ENCODE measurements around the gene AMOTL2. TPM values are rescaled to one million over a fixed set of nuclear protein-coding genes. Genes with fewer than 3 reads are reported as not detected.

Gene AMOTL2
- total and polyA plus RNA-seq, 3 experiments from 2014 or later = 0.10 TPM; not detected in 2

- no peaks in the 10 kb centered on the region for H3K36me3 ChIP-seq (ENCODE audit: insufficient read depth, low read length)
- CTCF ChIA-PET = interaction anchor here (1.3 to 3.3 kb wide), 2 partner anchors 149 to 151 kb away, joined by 3 to 9 read pairs; no protein-coding TSS in a partner anchor
- Mint-ChIP-seq H3K9me3 (no peaks in the 10 kb centered on the region), H3K4me3 (peak overlapping the region; percentile 51 to 84 (median 77)), H3K27me3 (peaks cover 2 to 14% of the 10 kb centered on the region in 2 donors), H3K36me3 (no peaks in the 10 kb centered on the region), H3K4me1 (peaks cover 26 to 30% (median 26%) of the 10 kb centered on the region in 3 donors), H3K27ac (peak overlapping the region in 2 of 8 donors; percentile 39 to 63)
- no peak for DNase-seq
- POLR2A ChIA-PET = no interaction called here
- H3K4me3 ChIP-seq (ENCODE audit: low read length) = peak overlapping the region; percentile 44
- H3K27me3 ChIP-seq (ENCODE audit: insufficient read depth, low read length, poor library complexity, severe bottlenecking) = no peaks in the 10 kb centered on the region
- H3K4me1 ChIP-seq (ENCODE audit: insufficient read depth, low read length) = peaks cover 24% of the 10 kb centered on the region
- no peak overlapping the region for H3K27ac ChIP-seq (ENCODE audit: low read depth, low read length)
- no peaks in the 10 kb centered on the region for H3K9me3 ChIP-seq (ENCODE audit: low read length)
These were observed 10.9 kb downstream of the AMOTL2 start for GRCh38 chr3:134363381-134363755.

GRCh38 chr3:134362670-134363380 is 11.4 kb downstream of the AMOTL2 start:
- Histone ChIP-seq H3K27ac (ENCODE audit: low read depth, low read length) (no peak overlapping the region), H3K36me3 (ENCODE audit: insufficient read depth, low read length) (no peaks in the 10 kb centered on the region), H3K4me1 (ENCODE audit: insufficient read depth, low read length) (peaks cover 24% of the 10 kb centered on the region), H3K9me3 (ENCODE audit: low read length) (no peaks in the 10 kb centered on the region), H3K27me3 (ENCODE audit: insufficient read depth, low read length, poor library complexity, severe bottlenecking) (no peaks in the 10 kb centered on the region), H3K4me3 (ENCODE audit: low read length) (no peak overlapping the region)
- peaks cover 2 to 14% of the 10 kb centered on the region in 2 donors for H3K27me3 Mint-ChIP-seq
- CTCF ChIA-PET = interaction anchor here (1.3 to 3.3 kb wide), 2 partner anchors 149 to 150 kb away, joined by 3 to 9 read pairs; no protein-coding TSS in a partner anchor
- no peaks in the 10 kb centered on the region for H3K9me3 Mint-ChIP-seq
- H3K4me3 Mint-ChIP-seq = peak overlapping the region in 6 of 7 donors; percentile 47 to 84 (median 69)
- POLR2A ChIA-PET = no interaction called here
- no peak for DNase-seq
- H3K36me3 Mint-ChIP-seq = no peaks in the 10 kb centered on the region
- peaks cover 26 to 30% (median 26%) of the 10 kb centered on the region in 3 donors for H3K4me1 Mint-ChIP-seq
- peak overlapping the region in 2 of 8 donors; percentile 39 to 63 for H3K27ac Mint-ChIP-seq

- Mint-ChIP-seq H3K4me3 (peak overlapping the region in 1 of 7 donors; percentile 4), H3K4me1 (peaks cover 26 to 30% (median 26%) of the 10 kb centered on the region in 3 donors), H3K9me3 (no peaks in the 10 kb centered on the region), H3K27me3 (peaks cover 2 to 14% of the 10 kb centered on the region in 2 donors), H3K36me3 (no peaks in the 10 kb centered on the region), H3K27ac (no peak overlapping the region)
- Histone ChIP-seq H3K27me3 (ENCODE audit: insufficient read depth, low read length, poor library complexity, severe bottlenecking) (no peaks in the 10 kb centered on the region), H3K4me3 (ENCODE audit: low read length) (no peak overlapping the region), H3K27ac (ENCODE audit: low read depth, low read length) (no peak overlapping the region), H3K4me1 (ENCODE audit: insufficient read depth, low read length) (peaks cover 24% of the 10 kb centered on the region), H3K9me3 (ENCODE audit: low read length) (no peaks in the 10 kb centered on the region), H3K36me3 (ENCODE audit: insufficient read depth, low read length) (no peaks in the 10 kb centered on the region)
- no peak for DNase-seq
- ChIA-PET CTCF (interaction anchor here (3.3 kb wide), 1 partner anchor 149 kb away, joined by 9 read pairs; no protein-coding TSS in a partner anchor), POLR2A (no interaction called here)
These were observed 12.0 kb downstream of the AMOTL2 start for GRCh38 chr3:134362221-134362620.

GRCh38 chr3:134361162-134361835 is 12.9 kb downstream of the AMOTL2 start:
- ChIA-PET CTCF (interaction anchor here (1.0 kb wide), 1 partner anchor 17 kb away, joined by 3 read pairs; no protein-coding TSS in a partner anchor), POLR2A (no interaction called here)
- Histone ChIP-seq H3K27ac (ENCODE audit: low read depth, low read length) (no peak overlapping the region), H3K4me3 (ENCODE audit: low read length) (no peak overlapping the region), H3K4me1 (ENCODE audit: insufficient read depth, low read length) (peaks cover 24% of the 10 kb centered on the region), H3K27me3 (ENCODE audit: insufficient read depth, low read length, poor library complexity, severe bottlenecking) (no peaks in the 10 kb centered on the region), H3K36me3 (ENCODE audit: insufficient read depth, low read length) (no peaks in the 10 kb centered on the region), H3K9me3 (ENCODE audit: low read length) (no peaks in the 10 kb centered on the region)
- no peak overlapping the region for H3K4me3 Mint-ChIP-seq
- H3K27me3 Mint-ChIP-seq = peaks cover 5 to 14% of the 10 kb centered on the region in 2 donors
- peaks cover 26 to 30% (median 26%) of the 10 kb centered on the region in 3 donors for H3K4me1 Mint-ChIP-seq
- no peaks in the 10 kb centered on the region for H3K36me3 Mint-ChIP-seq
- H3K9me3 Mint-ChIP-seq = no peaks in the 10 kb centered on the region
- no peak for DNase-seq
- peak overlapping the region in 1 of 8 donors; percentile 48 for H3K27ac Mint-ChIP-seq

- DNase-seq = no peak
- no peaks in the 10 kb centered on the region for H3K9me3 Mint-ChIP-seq
- H3K27ac ChIP-seq (ENCODE audit: low read depth, low read length) = no peak overlapping the region
- peaks cover 5 to 14% of the 10 kb centered on the region in 2 donors for H3K27me3 Mint-ChIP-seq
- H3K36me3 Mint-ChIP-seq = no peaks in the 10 kb centered on the region
- H3K4me3 ChIP-seq (ENCODE audit: low read length) = no peak overlapping the region
- ChIA-PET POLR2A (no interaction called here), CTCF (no interaction called here)
- no peak overlapping the region for H3K4me3 Mint-ChIP-seq
- peaks cover 18% of the 10 kb centered on the region for H3K4me1 ChIP-seq (ENCODE audit: insufficient read depth, low read length)
- peaks cover 18 to 21% (median 21%) of the 10 kb centered on the region in 3 donors for H3K4me1 Mint-ChIP-seq
- H3K9me3 ChIP-seq (ENCODE audit: low read length) = no peaks in the 10 kb centered on the region
- peak overlapping the region in 1 of 8 donors; percentile 80 for H3K27ac Mint-ChIP-seq
- no peaks in the 10 kb centered on the region for H3K36me3 ChIP-seq (ENCODE audit: insufficient read depth, low read length)
- H3K27me3 ChIP-seq (ENCODE audit: insufficient read depth, low read length, poor library complexity, severe bottlenecking) = no peaks in the 10 kb centered on the region
These were observed 14.2 kb downstream of the AMOTL2 start for GRCh38 chr3:134360046-134360445.

GRCh38 chr3:134359121-134360010 is 14.9 kb downstream of the AMOTL2 start:
- Histone ChIP-seq H3K4me3 (ENCODE audit: low read length) (no peak overlapping the region), H3K27me3 (ENCODE audit: insufficient read depth, low read length, poor library complexity, severe bottlenecking) (no peaks in the 10 kb centered on the region), H3K27ac (ENCODE audit: low read depth, low read length) (no peak overlapping the region), H3K36me3 (ENCODE audit: insufficient read depth, low read length) (no peaks in the 10 kb centered on the region), H3K9me3 (ENCODE audit: low read length) (no peaks in the 10 kb centered on the region), H3K4me1 (ENCODE audit: insufficient read depth, low read length) (peaks cover 11% of the 10 kb centered on the region)
- ChIA-PET CTCF (no interaction called here), POLR2A (no interaction called here)
- Mint-ChIP-seq H3K36me3 (no peaks in the 10 kb centered on the region), H3K9me3 (no peaks in the 10 kb centered on the region), H3K4me3 (no peak overlapping the region), H3K27ac (no peak overlapping the region), H3K4me1 (peaks cover 11 to 14% (median 14%) of the 10 kb centered on the region in 3 donors), H3K27me3 (peaks cover 5 to 14% of the 10 kb centered on the region in 2 donors)
- DNase-seq = no peak

- Mint-ChIP-seq H3K27me3 (peaks cover 5 to 11% of the 10 kb centered on the region in 2 donors), H3K4me1 (peaks cover 3 to 4% (median 3%) of the 10 kb centered on the region in 3 donors), H3K9me3 (no peaks in the 10 kb centered on the region), H3K36me3 (no peaks in the 10 kb centered on the region), H3K4me3 (no peak overlapping the region), H3K27ac (no peak overlapping the region)
- Histone ChIP-seq H3K27me3 (ENCODE audit: insufficient read depth, low read length, poor library complexity, severe bottlenecking) (no peaks in the 10 kb centered on the region), H3K27ac (ENCODE audit: low read depth, low read length) (no peak overlapping the region), H3K9me3 (ENCODE audit: low read length) (no peaks in the 10 kb centered on the region), H3K36me3 (ENCODE audit: insufficient read depth, low read length) (no peaks in the 10 kb centered on the region), H3K4me3 (ENCODE audit: low read length) (no peak overlapping the region), H3K4me1 (ENCODE audit: insufficient read depth, low read length) (peaks cover under 1% of the 10 kb centered on the region)
- ChIA-PET POLR2A (no interaction called here), CTCF (interaction anchor here (1.2 kb wide), 1 partner anchor 10 kb away, joined by 3 read pairs; no protein-coding TSS in a partner anchor)
- no peak for DNase-seq
These were observed 16.1 kb downstream of the AMOTL2 start for GRCh38 chr3:134357914-134358811.
